GM19351 (cell line): ENCODE measurements around the gene CCDC71L.

Experiments used
- ATAC-seq: cut with Tn5 transposase; IDR thresholded peaks from one replicate; pipeline ENCODE4 v1.9.1; 2021; ENCODE audit warnings: mild to moderate bottlenecking, moderate library complexity; ENCODE audit not compliant: unreplicated experiment

Gene CCDC71L

GRCh38 chr7:106626376-106627164 lies 34.4 kb downstream of the CCDC71L start:
- no peak for ATAC-seq

GRCh38 chr7:106625678-106626301 lies 35.2 kb downstream of the CCDC71L start:
- ATAC-seq: no peak

GRCh38 chr7:106623853-106624252 lies 37.1 kb downstream of the CCDC71L start:
- no peak for ATAC-seq

- ATAC-seq: no peak
Measured at GRCh38 chr7:106623315-106623660, 37.7 kb downstream of the CCDC71L start.

GRCh38 chr7:106622654-106623314 lies 38.2 kb downstream of the CCDC71L start:
- ATAC-seq: no peak

- no peak for ATAC-seq
Measured at GRCh38 chr7:106621393-106622132, 39.4 kb downstream of the CCDC71L start.

- no peak for ATAC-seq
Measured at GRCh38 chr7:106620676-106621075, 40.3 kb downstream of the CCDC71L start.

GRCh38 chr7:106620034-106620433 lies 40.9 kb downstream of the CCDC71L start:
- no peak for ATAC-seq

- ATAC-seq: no peak
Measured at GRCh38 chr7:106619213-106619612, 41.7 kb downstream of the CCDC71L start.

- no peak for ATAC-seq
Measured at GRCh38 chr7:106618480-106618879, 42.5 kb downstream of the CCDC71L start.

- ATAC-seq: no peak
Measured at GRCh38 chr7:106617860-106618259, 43.1 kb downstream of the CCDC71L start.

- ATAC-seq: no peak
Measured at GRCh38 chr7:106616708-106617051, 44.3 kb downstream of the CCDC71L start.

- ATAC-seq: no peak
Measured at GRCh38 chr7:106615808-106616707, 44.9 kb downstream of the CCDC71L start.

- no peak for ATAC-seq
Measured at GRCh38 chr7:106614751-106615150, 46.2 kb downstream of the CCDC71L start.

- ATAC-seq: no peak
Measured at GRCh38 chr7:106613848-106614560, 47.0 kb downstream of the CCDC71L start.

- no peak for ATAC-seq
Measured at GRCh38 chr7:106613279-106613678, 47.7 kb downstream of the CCDC71L start.

GRCh38 chr7:106612432-106612831 lies 48.5 kb downstream of the CCDC71L start:
- ATAC-seq: no peak

- ATAC-seq: no peak
Measured at GRCh38 chr7:106611911-106612310, 49.0 kb downstream of the CCDC71L start.

- ATAC-seq: no peak
Measured at GRCh38 chr7:106610996-106611886, 49.7 kb downstream of the CCDC71L start.
